HG03575 (cell line): ENCODE results near the gene FOXK2.

ENCODE experiments used
- ATAC-seq: cut with Tn5 transposase; IDR thresholded peaks from one replicate; pipeline ENCODE4 v1.9.1; 2021; ENCODE audit not compliant: unreplicated experiment, insufficient number of reproducible peaks, low FRiP score; ENCODE audit errors: extremely low read depth

The FOXK2 gene

GRCh38 chr17:82616021-82616711 lies 96.6 kb downstream of the FOXK2 start:
- no peak for ATAC-seq

DNA sequence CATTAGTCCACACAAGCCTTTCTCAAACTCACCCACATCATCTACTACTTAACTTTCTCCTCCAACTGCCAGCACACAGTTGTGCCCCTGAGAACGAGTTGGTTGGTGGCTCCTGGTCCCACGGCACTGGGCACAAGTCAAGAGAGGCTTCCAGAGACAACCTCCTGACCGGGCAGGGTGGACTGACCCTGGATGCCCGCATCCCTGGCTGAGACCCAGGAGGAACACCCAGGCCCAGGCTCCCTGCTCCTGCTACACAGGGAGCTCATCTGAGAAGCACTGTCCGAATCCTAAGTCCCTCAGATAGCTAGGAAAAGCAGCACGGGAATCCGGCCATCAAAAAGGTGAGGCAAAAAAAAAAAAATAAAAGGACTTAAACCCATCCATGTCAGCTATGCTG lies 99.7 kb downstream of the FOXK2 start:
- no peak for ATAC-seq

DNA sequence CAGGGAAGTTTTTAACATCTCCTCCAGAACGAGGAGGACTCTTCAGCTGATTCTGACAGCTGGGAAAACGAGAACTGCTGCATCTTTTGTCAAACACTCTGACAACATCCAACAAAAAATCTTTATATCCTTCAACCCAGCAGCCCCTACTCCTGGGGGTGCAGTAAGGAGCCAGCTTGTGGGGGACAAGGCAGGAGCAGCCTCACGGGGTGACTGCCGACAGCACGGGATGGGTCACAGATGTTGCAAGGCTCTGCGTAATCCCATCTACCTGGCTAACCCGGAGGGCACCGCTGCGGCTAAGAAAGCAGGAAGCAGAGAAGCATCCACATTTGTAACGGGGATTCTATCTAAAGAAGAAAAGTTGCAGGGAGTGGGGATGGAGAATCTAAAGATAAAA lies 100.1 kb downstream of the FOXK2 start:
- no peak for ATAC-seq

GRCh38 chr17:82623707-82624106 lies 104.2 kb downstream of the FOXK2 start:
- ATAC-seq: no peak

DNA sequence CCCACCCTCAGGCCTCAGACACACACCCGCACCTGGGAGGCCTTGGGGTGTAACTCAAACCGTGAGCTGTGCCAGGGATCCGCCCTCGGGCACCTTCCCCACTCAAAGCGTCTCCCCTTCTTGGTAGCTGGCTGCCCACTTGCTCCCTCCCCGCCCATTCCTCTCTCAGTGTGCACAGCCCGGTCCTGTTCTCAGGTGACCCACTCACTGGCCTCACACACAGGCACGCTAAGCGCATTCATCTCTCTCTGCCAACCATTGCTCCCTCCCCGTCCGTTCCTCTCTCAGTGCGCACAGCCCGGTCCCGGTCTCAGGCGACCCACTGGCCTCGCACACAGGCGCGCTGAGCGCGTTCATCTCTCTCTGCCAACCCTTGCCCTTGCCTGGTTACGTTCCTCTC lies 107.9 kb downstream of the FOXK2 start:
- no peak for ATAC-seq

DNA sequence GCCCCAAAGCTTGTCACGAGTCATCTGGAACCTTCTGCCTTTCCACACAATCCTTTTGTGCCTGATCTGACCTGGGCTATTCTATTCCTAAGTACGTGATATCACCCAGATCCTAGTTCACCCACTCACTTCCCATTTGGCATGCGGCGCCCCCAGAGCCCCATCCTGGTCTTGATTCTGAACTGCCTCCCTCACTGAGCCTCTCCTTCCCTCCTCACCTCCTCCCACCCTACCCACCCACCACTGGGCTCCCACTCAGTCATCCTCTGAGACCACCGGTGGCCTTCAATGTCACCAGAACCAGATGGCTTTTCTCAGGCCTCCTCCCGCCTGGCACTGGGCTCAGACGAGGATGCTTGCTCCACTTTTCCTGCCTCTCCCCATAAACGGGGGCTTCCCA lies 110.2 kb downstream of the FOXK2 start:
- no peak for ATAC-seq

DNA sequence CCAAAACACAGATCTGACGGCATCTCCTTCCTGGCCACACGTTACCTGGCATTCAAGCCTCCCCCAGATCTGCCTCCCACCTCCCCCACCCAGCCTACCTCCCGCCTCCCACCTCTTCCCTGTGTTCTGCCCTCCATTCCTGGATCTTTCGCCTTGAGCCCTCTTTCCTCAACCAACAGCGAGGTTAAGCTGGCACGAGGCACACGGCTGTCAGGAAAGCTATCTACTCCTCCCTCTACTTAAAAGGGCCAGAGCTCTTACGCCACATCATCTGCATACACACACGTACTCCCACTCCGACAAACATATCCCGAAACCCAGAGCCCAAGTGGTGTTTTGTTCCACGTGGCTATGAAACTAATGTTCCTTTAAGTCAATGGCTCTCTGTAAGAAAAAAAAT lies 110.7 kb downstream of the FOXK2 start:
- no peak for ATAC-seq

DNA sequence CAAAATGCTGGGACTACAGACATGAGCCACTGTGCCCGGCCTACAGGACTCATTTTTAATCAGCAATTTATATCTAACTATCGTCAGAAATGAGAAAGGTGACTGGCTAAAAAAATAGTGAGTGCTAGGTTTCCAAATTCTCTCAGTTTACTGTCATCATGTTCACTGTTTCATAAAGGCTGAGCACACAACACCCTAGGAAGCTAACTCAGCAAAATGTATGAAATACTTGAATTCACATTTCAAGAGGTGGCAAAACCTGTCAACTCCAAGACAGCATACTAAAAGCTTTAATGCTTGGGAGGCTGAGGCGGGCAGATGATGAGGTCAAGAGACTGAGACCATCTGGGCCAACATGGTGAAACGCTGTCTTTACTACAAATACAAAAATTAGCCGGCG lies 112.0 kb downstream of the FOXK2 start:
- no peak for ATAC-seq

- ATAC-seq: no peak
These were observed 112.9 kb downstream of the FOXK2 start for GRCh38 chr17:82632451-82632850.

GRCh38 chr17:82633343-82633742 lies 113.8 kb downstream of the FOXK2 start:
- no peak for ATAC-seq

- no peak for ATAC-seq
These were observed 117.4 kb downstream of the FOXK2 start for GRCh38 chr17:82636626-82637598.

DNA sequence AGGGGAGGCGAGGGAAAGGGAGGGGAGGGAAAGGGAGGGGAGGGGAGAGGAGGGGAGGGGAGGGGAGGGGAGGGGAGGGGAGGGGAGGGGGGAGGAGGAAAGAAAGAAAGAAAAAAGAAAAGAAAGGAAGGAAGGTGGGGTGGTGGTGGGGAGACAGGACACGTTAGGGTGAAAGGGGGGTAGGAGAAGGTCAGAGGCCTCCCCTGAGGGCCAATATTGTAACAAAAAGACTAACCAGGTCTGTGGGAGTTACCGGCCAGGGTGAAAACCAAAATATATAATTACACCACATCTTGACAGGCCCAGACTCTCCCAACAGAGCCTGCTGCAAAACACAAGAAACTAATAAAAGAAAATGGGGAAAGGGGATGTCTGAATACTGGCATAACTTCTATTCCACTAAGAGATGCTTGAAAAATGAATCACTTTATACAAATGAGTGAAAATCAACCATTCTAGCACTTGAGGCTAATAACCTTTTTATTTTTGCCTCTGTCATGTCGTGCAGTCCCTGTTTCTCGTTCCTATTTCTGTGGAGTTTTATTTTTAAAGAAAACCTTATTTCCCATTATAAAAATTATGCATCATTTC lies 118.7 kb downstream of the FOXK2 start:
- ATAC-seq: no peak

GRCh38 chr17:82639628-82640027 lies 120.1 kb downstream of the FOXK2 start:
- no peak for ATAC-seq

DNA sequence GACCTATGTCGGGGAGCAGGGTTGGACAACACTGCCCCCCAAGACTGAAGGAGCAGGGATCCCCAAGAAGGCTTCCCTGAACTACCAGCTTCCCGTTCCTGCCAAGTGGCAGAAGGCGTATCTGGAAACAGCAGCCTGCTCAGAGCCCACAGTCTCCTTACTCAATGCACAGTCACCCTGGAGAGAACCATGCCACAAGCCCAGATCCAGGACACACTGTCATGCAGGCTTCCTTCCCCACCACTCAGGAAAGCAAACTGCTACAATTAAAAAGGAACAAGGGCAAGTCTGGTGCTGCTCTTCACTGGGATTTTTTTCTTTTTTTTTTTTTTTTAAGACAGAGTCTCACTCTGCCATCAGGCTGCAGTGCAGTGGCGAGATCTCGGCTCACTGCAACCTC lies 120.5 kb downstream of the FOXK2 start:
- no peak for ATAC-seq

- no peak for ATAC-seq
These were observed 122.5 kb downstream of the FOXK2 start for GRCh38 chr17:82642022-82642421.

GRCh38 chr17:82644148-82644547 lies 124.6 kb downstream of the FOXK2 start:
- no peak for ATAC-seq

GRCh38 chr17:82645516-82645915 lies 126.0 kb downstream of the FOXK2 start:
- no peak for ATAC-seq

GRCh38 chr17:82647593-82648164 lies 128.1 kb downstream of the FOXK2 start:
- ATAC-seq: no peak

GRCh38 chr17:82648165-82648668 lies 128.7 kb downstream of the FOXK2 start, which contains the start of gene WDR45B:
TSS of gene WDR45B (minus strand) at chr17:82648444. CDS start at chr17:82648340, 104 bp downstream.
- ATAC-seq: no peak
